HUES48 (cell line): Measurements from ENCODE around the gene FBXO34.

Experiments
- H3K27ac ChIP-seq: one replicate; pipeline ENCODE4 v1.7.0; 2013; ENCODE audit warnings: low read depth, low read length, inconsistent platforms
- H3K27me3 ChIP-seq: 2 replicates; pipeline ENCODE4 v1.6.1; 2013; ENCODE audit warnings: mild to moderate bottlenecking, low read length; ENCODE audit not compliant: control insufficient read depth, insufficient read depth
- H3K36me3 ChIP-seq: 2 replicates; pipeline ENCODE4 v1.6.1; 2013; ENCODE audit warnings: low read length; ENCODE audit not compliant: control insufficient read depth, insufficient read depth
- H3K4me1 ChIP-seq: 2 replicates; pipeline ENCODE4 v1.6.1; 2013; ENCODE audit warnings: mild to moderate bottlenecking, low read length; ENCODE audit not compliant: control insufficient read depth, insufficient read depth
- H3K4me3 ChIP-seq: 2 replicates; pipeline ENCODE4 v1.5.1; 2013; ENCODE audit warnings: mild to moderate bottlenecking, low read depth, low read length
- H3K9ac ChIP-seq: 2 replicates; pipeline ENCODE4 v1.6.1; 2013; ENCODE audit warnings: mild to moderate bottlenecking, low read depth, low read length, moderate library complexity
- H3K9me3 ChIP-seq: 2 replicates; pipeline ENCODE4 v1.6.1; 2013; ENCODE audit warnings: low read length; ENCODE audit not compliant: control insufficient read depth, insufficient read depth

The FBXO34 gene

DNA sequence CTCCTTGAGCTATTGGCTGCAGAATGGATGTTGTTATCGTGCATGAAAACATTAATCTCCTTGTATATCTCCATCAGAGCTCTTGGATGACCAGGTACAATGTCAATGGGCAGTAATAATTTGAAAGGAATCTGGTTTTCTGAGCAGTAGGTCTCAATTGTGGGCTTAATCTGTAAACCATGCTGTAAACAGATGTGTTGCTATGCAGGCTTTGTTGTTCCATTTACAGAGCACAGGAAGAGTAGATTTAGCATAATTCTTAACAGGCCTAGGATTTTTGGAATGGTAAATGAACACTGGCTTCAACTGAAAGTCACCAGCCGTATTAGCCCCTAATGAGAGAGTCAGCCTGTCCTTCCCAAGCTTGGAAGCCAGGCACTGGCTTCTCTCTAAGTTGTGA, 90.0 kb downstream of the FBXO34 start:
- no peak overlapping the region for H3K27ac ChIP-seq
- no peak overlapping the region for H3K4me3 ChIP-seq
- no peaks in the 10 kb centered on the region for H3K27me3 ChIP-seq
- no peak overlapping the region for H3K9ac ChIP-seq
- H3K4me1 ChIP-seq, result no peaks in the 10 kb centered on the region
- H3K36me3 ChIP-seq, result peaks cover 5% of the 10 kb centered on the region; the same call in 1 of the 2 replicates
- H3K9me3 ChIP-seq, result no peaks in the 10 kb centered on the region

DNA sequence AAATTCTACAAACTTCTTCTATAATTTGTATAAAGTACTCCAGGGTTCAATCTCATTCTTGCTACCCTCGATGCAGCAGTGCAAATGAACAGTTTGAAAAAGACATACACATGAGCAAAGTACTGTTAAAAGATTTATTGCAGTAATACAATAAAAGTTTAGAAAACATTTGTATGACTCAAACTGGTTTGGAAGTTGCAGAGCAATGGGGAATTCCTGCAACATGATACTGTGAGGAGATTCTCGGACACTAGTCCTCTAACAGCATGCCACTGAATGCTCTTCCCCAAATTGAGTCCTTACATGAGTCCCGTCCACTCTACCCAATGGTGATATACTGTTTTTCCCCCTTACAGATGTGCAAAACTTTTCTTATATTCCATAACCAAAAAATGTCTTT, 95.0 kb downstream of the FBXO34 start:
- no peak overlapping the region for H3K27ac ChIP-seq
- no peaks in the 10 kb centered on the region for H3K27me3 ChIP-seq
- no peak overlapping the region for H3K9ac ChIP-seq
- H3K36me3 ChIP-seq, result peaks cover 30% of the 10 kb centered on the region
- H3K9me3 ChIP-seq, result no peaks in the 10 kb centered on the region
- H3K4me3 ChIP-seq, result no peak overlapping the region
- H3K4me1 ChIP-seq, result no peaks in the 10 kb centered on the region

DNA sequence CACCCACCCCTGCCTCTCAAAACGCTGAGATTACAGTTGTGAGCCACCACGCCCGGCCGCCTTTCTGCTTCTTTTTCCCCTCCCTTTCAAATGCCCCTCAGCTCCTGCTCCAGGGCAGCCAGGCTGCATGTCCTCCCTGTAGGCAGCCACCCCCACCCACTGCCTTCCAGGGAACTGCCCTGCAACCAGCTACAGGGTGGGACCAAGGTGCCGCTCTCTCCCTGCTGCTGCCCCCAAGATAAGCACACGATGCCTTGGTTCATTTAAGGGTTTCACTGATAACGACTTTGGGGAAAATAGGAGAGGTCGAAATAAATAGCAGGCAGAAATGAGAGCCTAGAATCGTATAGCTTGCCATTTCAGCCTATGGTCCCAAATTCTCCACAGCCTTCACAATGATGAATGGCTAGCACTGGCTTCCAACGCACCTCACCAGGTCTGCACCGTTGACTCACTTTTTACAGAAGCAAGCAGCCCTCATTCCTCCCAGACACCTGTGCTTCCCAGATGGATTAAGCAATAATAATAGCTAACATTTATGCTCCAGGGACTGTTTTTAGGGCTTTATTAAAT, 99.7 kb downstream of the FBXO34 start:
- no peaks in the 10 kb centered on the region for H3K4me1 ChIP-seq
- no peak overlapping the region for H3K9ac ChIP-seq
- H3K4me3 ChIP-seq, result no peak overlapping the region
- H3K9me3 ChIP-seq, result no peaks in the 10 kb centered on the region
- peaks cover 48% of the 10 kb centered on the region for H3K36me3 ChIP-seq
- H3K27ac ChIP-seq, result no peak overlapping the region
- H3K27me3 ChIP-seq, result no peaks in the 10 kb centered on the region

DNA sequence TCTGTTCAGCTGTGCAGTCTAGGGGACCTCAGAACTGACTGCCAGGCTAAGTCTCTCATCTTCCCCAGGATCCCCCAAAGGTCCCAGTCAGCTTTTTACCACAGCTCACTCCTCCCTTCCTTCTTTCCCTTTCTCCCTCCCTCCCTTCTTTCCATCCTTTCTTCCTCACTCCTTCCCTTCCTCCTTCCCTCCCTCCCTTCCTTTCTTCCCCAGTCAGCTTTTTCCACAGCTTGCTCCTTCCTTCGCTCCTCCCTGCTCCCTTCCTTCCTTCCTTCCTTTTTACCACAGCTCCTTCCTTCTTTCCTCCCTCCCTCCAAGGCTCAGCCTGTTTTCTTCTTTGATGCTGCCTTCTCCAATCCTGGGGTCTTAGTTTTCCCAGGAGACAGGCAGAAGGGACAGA, 101.2 kb downstream of the FBXO34 start:
- Histone ChIP-seq H3K27ac (no peak overlapping the region), H3K36me3 (peaks cover 53% of the 10 kb centered on the region), H3K4me3 (no peak overlapping the region), H3K27me3 (no peaks in the 10 kb centered on the region), H3K4me1 (no peaks in the 10 kb centered on the region), H3K9me3 (no peaks in the 10 kb centered on the region), H3K9ac (no peak overlapping the region)

DNA sequence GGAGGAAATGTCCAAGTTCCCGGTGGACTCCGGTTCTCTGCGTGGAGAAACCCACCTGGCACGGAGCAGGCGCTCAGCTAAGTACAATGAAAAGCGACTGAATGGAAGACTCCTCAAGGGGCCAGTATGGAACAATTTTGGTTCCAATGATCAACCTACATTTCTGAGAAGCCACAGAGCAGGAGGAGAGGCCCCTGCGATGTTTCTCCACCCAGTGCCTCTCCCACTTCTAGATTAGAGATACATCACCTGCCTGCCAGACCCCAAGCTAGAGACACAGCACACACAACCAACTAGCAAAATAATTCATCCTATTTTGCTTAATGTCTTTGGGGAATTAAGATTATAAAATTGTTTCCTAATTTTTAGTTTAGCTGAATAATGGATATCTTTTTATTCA, 101.6 kb downstream of the FBXO34 start:
- peaks cover 52% of the 10 kb centered on the region for H3K36me3 ChIP-seq
- no peak overlapping the region for H3K9ac ChIP-seq
- H3K27ac ChIP-seq, result no peak overlapping the region
- no peaks in the 10 kb centered on the region for H3K4me1 ChIP-seq
- no peak overlapping the region for H3K4me3 ChIP-seq
- no peaks in the 10 kb centered on the region for H3K9me3 ChIP-seq
- H3K27me3 ChIP-seq, result no peaks in the 10 kb centered on the region

DNA sequence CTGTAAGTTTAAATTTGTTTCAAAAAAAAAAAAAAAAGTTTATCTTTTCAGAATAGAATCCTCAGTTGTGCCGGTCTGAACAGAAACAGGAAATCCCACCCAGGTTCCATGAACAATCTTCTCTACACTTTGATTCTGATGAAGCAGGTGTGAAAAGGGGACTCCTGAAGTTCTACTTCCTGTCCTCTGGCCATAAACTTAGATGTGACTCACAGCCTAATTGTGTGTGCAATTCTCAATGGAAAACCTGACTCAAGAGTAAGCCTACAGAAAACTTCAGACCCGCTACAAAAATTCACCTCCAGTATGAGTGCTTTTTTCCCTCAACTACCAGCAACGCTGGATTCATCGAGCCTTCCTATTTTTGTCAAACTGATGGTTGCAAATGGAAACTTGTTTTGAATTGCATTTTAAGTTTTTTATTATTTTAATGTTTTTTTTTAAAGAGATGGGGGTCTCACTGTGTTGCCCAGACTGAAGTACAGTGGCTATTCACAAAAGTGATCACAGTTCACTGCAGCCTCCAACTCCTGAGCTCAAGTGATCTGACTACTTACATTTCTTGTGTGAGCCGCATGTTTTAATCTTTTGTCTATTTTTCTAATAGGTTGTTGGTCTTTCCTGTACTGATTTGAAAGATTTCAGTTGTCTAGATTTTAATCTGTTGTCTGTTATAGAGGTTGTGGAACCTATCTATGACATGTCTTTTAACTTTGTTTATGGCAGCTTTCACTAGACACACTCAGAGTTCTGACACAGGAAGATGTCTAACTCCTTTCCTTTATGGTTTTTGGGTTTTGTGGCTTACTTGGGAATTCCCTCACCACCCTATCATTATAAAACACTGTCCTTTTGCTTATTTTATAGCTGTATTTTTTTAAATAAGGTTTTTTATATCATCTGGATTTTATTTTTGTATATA, 102.8 kb downstream of the FBXO34 start:
- no peak overlapping the region for H3K4me3 ChIP-seq
- H3K27ac ChIP-seq, result no peak overlapping the region
- no peak overlapping the region for H3K9ac ChIP-seq
- no peaks in the 10 kb centered on the region for H3K27me3 ChIP-seq
- H3K4me1 ChIP-seq, result no peaks in the 10 kb centered on the region
- H3K9me3 ChIP-seq, result no peaks in the 10 kb centered on the region
- peaks cover 53% of the 10 kb centered on the region for H3K36me3 ChIP-seq

DNA sequence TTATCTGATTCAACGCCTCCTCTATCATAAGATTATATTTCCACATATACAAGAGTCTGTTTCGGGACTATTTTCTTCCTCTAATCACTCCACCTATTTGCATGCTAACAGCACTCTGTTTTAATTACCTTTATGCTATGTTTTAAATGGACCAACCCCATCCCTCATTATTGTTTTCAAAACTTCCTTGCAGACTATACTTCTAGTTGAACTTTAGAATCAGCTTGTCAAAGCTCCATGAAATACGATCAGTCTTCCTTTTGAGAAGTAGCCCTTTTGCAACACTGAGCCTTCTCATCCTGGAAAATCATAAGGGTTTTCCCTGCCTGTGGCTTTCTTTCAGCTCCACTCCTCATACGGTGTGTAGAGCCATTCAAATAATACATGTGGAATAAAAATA, 103.5 kb downstream of the FBXO34 start:
- Histone ChIP-seq H3K27me3 (no peaks in the 10 kb centered on the region), H3K36me3 (peaks cover 53% of the 10 kb centered on the region), H3K4me1 (no peaks in the 10 kb centered on the region), H3K27ac (no peak overlapping the region), H3K9ac (no peak overlapping the region), H3K4me3 (no peak overlapping the region), H3K9me3 (no peaks in the 10 kb centered on the region)

DNA sequence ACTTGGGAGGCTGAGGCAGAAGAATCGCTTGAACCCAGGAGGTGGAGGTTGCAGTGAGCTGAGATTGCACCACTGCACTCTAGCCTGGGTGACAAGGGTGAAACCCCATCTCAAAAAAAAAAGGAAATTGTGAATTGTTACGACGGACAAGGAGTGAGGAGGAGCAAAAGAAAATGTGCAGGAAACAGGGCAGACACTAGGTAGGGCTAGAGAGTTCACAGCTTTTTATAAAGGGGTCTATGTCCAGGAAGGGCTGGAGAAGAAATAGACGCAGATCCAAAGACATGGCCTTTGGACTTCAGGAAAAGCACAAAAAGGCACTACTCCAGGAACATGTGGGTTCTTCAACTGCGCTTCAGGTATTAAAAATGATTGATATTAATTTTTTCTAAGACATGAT, 106.0 kb downstream of the FBXO34 start:
- Histone ChIP-seq H3K36me3 (peaks cover 74% of the 10 kb centered on the region), H3K4me3 (no peak overlapping the region), H3K9ac (no peak overlapping the region), H3K9me3 (no peaks in the 10 kb centered on the region), H3K27me3 (no peaks in the 10 kb centered on the region), H3K4me1 (no peaks in the 10 kb centered on the region), H3K27ac (no peak overlapping the region)

DNA sequence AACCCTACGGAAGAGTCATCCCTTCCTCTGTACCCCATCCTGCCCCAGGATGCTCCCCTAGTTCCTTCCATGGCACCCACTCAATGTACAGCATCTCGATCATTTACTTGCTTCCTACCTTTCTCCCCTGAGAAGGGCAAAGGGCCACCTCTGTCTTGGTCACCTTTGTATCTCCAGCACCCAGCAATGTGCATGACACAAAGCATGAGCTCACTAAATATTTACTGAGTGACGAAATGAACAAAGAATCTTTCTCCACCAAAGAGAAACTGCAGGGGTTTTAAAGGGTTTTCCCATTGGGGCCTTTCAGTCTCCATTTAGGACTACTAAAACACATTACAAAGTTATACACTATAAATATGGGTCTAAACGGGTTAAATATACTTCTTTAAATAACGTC, 109.8 kb downstream of the FBXO34 start:
- H3K27ac ChIP-seq, result no peak overlapping the region
- no peaks in the 10 kb centered on the region for H3K4me1 ChIP-seq
- H3K4me3 ChIP-seq, result no peak overlapping the region
- H3K9me3 ChIP-seq, result no peaks in the 10 kb centered on the region
- no peaks in the 10 kb centered on the region for H3K27me3 ChIP-seq
- H3K36me3 ChIP-seq, result peaks cover 69% of the 10 kb centered on the region
- H3K9ac ChIP-seq, result no peak overlapping the region

DNA sequence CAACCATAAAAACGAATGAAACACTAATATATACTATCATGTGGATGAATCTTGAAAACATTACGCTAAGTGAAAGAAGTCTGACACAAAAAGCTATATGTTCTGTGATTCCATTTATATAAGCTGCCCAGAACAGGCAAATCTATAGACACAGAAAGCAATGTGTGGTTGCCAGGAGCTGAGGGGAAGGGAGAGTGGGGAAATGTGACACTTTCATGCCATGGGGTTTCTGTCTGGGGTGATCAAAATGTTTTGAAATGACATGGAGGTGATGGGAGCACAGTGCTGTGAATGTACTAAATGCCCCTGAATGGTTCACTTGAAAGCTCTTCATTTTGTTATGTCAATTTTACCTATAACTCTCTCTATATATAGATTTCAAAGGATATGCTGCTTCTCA, 110.3 kb downstream of the FBXO34 start:
- Histone ChIP-seq H3K4me3 (no peak overlapping the region), H3K4me1 (no peaks in the 10 kb centered on the region), H3K9me3 (no peaks in the 10 kb centered on the region), H3K27ac (no peak overlapping the region), H3K9ac (no peak overlapping the region), H3K27me3 (no peaks in the 10 kb centered on the region), H3K36me3 (peaks cover 69% of the 10 kb centered on the region)

DNA sequence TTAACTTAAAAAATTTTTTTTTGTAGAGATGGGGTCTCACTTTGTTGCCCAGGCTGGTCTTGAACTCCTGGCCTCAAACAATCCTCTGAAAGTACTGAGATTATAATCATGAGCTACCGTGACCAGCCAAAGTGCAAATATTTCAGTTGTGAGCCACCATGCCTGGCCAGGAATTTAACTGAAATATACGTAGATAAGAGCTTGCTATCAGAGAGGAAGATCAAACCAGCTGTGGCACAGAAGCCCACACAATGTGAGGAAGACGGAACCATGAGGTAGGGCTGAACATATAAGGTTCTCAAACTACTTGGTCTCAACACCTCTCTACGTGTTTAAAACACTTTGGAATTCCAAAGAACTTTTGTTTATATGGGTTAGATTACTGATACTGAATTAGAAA, 111.3 kb downstream of the FBXO34 start:
- Histone ChIP-seq H3K4me3 (no peak overlapping the region), H3K9me3 (no peaks in the 10 kb centered on the region), H3K27ac (no peak overlapping the region), H3K4me1 (no peaks in the 10 kb centered on the region), H3K27me3 (no peaks in the 10 kb centered on the region), H3K9ac (no peak overlapping the region), H3K36me3 (peaks cover 66% of the 10 kb centered on the region)
